ENCODE measurements around the gene NCOR2.

NCOR2 gene

DNA sequence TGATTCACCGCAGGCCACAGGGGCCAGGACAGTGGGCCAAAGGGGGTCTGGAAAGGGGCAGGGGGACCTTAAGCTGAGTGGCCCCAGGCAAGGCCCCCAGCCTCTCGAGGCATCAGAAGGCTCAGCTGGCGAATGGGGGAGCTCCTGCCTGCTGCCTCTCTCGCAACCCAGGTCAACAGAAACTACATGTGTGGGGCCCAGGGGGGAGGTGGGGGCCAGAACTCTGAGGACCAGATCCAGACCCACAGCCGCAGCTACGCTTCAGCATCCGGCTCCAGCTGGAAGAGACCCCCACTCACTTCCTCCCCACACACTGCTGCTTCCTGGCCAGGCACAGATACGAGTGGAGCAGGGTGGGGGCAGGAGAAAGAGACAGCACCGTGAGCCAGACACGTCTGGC is 46.5 kb downstream of the NCOR2 start:
- no peak for DNase-seq

DNA sequence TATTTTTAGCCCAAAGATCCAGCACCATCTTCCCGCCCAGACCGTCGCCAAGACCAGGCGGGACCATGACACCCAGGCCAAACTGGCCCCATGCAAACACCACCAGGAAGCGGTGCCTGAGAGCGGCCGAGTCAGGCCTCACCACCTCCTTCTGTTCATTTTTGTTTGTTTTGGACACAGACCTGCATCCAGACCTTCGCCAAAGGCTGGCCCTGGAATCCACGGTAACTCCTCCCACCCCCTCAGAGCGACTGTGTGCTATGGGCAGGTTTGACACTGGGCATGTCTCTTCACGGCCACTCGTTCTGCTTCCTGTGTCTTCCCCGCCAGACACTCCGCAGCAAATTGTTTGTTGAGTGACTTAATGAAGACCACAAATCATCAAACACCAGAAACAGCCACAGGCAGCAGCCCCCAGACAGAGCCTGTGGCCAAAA is 47.1 kb downstream of the NCOR2 start:
- peak; percentile 35 for DNase-seq

DNA sequence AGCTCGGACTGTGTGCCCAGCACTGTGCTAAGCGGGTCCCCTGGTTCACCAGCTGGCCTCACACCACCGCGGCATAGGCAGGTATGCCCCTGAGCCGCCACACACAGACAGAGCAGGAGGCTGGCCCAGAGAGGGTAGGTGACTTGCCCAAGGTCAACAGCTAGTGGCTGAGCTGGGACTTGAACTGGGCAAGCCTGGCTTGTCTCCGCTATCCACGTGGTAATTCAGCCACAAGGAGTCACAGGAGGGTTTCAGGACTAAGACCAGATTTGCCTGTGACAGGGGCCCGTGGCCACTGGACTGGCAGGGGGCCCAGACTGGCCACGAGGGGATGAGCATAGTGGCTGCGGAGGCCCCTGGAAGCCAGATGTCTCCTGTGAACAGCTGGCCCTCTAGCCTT is 47.7 kb downstream of the NCOR2 start:
- no peak for DNase-seq

DNA sequence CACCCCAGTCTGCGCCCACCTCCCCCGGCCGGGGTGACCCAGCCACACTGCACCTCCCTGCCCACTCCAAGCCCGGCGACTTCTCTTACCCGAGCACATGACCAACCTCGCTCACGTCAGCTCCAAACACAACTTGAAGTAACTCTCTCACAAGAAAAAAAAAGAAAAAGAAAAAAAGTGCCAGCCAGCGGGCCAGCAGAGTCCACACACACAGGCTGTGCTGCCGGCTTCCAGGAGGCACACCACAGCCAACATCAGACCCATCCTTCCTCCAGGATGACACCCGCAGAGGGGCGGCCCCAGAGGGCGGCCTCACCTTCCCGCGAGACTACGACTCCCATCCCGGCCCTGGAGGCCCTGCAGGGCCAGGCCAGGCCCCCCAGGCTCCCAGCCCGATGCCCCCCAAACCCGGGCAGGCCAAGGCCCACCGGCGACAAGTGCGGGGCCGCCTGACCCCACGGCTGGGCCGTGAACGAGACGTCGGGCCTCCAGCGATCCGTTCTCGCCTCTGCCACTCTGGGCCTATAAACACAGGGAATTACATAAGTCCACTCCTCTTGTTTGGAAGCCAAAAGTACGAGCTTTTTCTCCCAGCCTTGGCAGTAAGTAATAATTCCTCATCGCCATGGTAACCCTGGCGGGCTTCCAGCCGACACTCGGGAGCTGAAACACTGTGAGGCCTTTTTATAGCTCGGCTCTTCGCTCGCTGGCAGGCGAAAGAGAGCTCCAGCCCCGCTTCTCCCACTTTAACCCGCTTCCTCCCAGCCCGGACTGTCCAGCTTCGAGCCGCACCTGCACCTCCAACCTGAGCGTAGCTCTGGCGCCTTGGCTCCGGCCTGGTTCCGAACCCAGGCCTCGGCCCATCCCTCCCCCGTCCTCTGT is 49.1 kb downstream of the NCOR2 start:
- DNase-seq = peak; percentile 97

All from DMS53 (cell line).